IMR-90 (cell line): ENCODE measurements around the gene MOCOS. TPM values are rescaled to one million over a fixed set of nuclear protein-coding genes. Genes with fewer than 3 reads are reported as not detected.
"Not testable (repeated sequence)": the region's sequence is repeated elsewhere in the genome, so short reads cannot be mapped to it uniquely, and the experiment has no call there.

Experiments used
- ATAC-seq: fragments of 200-7000 bp; cut with Tn5 transposase; 2 replicates; pipeline ENCODE4 v1.9.1; 2020; ENCODE audit warnings: low read depth, mild to moderate bottlenecking, moderate library complexity
- BruUV-seq: library from RNA; stranded (reverse); fragments of 400-500 nt; replicated peaks from 2 replicates; lab custom pipeline; 2021; lab: Mats Ljungman, UMichigan
- CTCF ChIA-PET: fragments of 300-600 bp; formaldehyde crosslinking; extraction: SDS; loops from one replicate; lab custom pipeline; 2021; ENCODE audit warnings: antibody characterized with exemption; lab: Yijun Ruan, JAX
- POLR2A ChIA-PET: fragments of 300-600 bp; sonication (Branson Sonifier 250); formaldehyde crosslinking; loops from one replicate; lab custom pipeline; 2022; ENCODE audit warnings: antibody characterized with exemption; ENCODE audit not compliant: unreplicated experiment; lab: Charles Lee
- DNase-seq: peaks from one replicate; pipeline ENCODE4 v3.0.0; 2013
- H2AFZ ChIP-seq: replicated peaks from 2 replicates; pipeline ENCODE3; 2013; ENCODE audit warnings: low read length, mild to moderate bottlenecking; ENCODE audit not compliant: poor library complexity
- H2AK5ac ChIP-seq: 2 replicates; pipeline ENCODE4 v1.6.1; 2013; ENCODE audit warnings: low read depth, low read length, inconsistent platforms
- H2AK9ac ChIP-seq: replicated peaks from 2 replicates; pipeline ENCODE3; 2013; ENCODE audit warnings: mild to moderate bottlenecking, low read depth, low read length, moderate library complexity; ENCODE audit not compliant: poor library complexity
- H2BK120ac ChIP-seq: 2 replicates; pipeline ENCODE4 v1.6.1; 2013; ENCODE audit warnings: low read depth, low read length, inconsistent platforms
- H2BK15ac ChIP-seq: 3 replicates; pipeline ENCODE4 v1.6.1; 2013; ENCODE audit warnings: low read depth, low read length, inconsistent platforms
- H2BK20ac ChIP-seq: 2 replicates; pipeline ENCODE4 v1.6.1; 2013; ENCODE audit warnings: low read depth, mild to moderate bottlenecking, inconsistent platforms, low read length, moderate library complexity
- H2BK5ac ChIP-seq: 2 replicates; pipeline ENCODE4 v1.6.1; 2013; ENCODE audit warnings: mild to moderate bottlenecking, low read depth, low read length, inconsistent platforms; ENCODE audit not compliant: poor library complexity, severe bottlenecking
- H3K14ac ChIP-seq: replicated peaks from 2 replicates; pipeline ENCODE4 v1.6.1; 2013; ENCODE audit warnings: low read depth, low read length, inconsistent platforms
- H3K18ac ChIP-seq: 2 replicates; pipeline ENCODE4 v1.6.1; 2013; ENCODE audit warnings: low read depth, low read length, control low read depth
- H3K23ac ChIP-seq: 2 replicates; pipeline ENCODE4 v1.6.1; 2013; ENCODE audit warnings: low read depth, low read length, inconsistent platforms
- H3K27ac ChIP-seq: 2 replicates; pipeline ENCODE4 v1.5.1; 2013; ENCODE audit warnings: mild to moderate bottlenecking, control low read depth, low read length; ENCODE audit not compliant: insufficient read depth
- H3K27me3 ChIP-seq: 2 replicates; pipeline ENCODE4 v1.6.1; 2013; ENCODE audit warnings: low read length; ENCODE audit not compliant: control insufficient read depth, insufficient read depth
- H3K36me3 ChIP-seq: 2 replicates; pipeline ENCODE4 v1.6.1; 2013; ENCODE audit warnings: low read length, mixed read lengths; ENCODE audit not compliant: control insufficient read depth, insufficient read depth
- H3K4ac ChIP-seq: 2 replicates; pipeline ENCODE4 v1.6.1; 2013; ENCODE audit warnings: low read depth, low read length, inconsistent platforms
- H3K4me1 ChIP-seq: 2 replicates; pipeline ENCODE4 v1.6.1; 2013; ENCODE audit warnings: low read length, mixed read lengths; ENCODE audit not compliant: control insufficient read depth, insufficient read depth
- H3K4me2 ChIP-seq: 2 replicates; pipeline ENCODE4 v1.6.1; 2013; ENCODE audit warnings: low read depth, mild to moderate bottlenecking, control low read depth, low read length, moderate library complexity
- H3K4me3 ChIP-seq: 2 replicates; pipeline ENCODE4 v1.5.1; 2013; ENCODE audit warnings: low read depth, mild to moderate bottlenecking, control low read depth, low read length, moderate library complexity; ENCODE audit not compliant: insufficient read depth
- H3K56ac ChIP-seq: 2 replicates; pipeline ENCODE4 v1.6.1; 2013; ENCODE audit warnings: low read length, inconsistent platforms; ENCODE audit not compliant: insufficient read depth; ENCODE audit errors: extremely low read depth
- H3K79me1 ChIP-seq, 2 experiments: 2 replicates each; pipeline ENCODE4 v1.6.1; 2013; ENCODE audit warnings: low read length in 2 of 2, inconsistent platforms in 1 of 2, low read depth in 1 of 2
- H3K9ac ChIP-seq: 2 replicates; pipeline ENCODE4 v1.6.1; 2013; ENCODE audit warnings: low read depth, low read length, control low read depth
- H3K9me1 ChIP-seq: 2 replicates; pipeline ENCODE4 v1.6.1; 2013; ENCODE audit warnings: low read length, inconsistent platforms; ENCODE audit not compliant: insufficient read depth
- H3K9me3 ChIP-seq: 2 replicates; pipeline ENCODE4 v1.6.1; 2013; ENCODE audit warnings: low read length; ENCODE audit not compliant: control insufficient read depth, insufficient read depth
- H4K20me1 ChIP-seq: 2 replicates; pipeline ENCODE4 v1.6.1; 2013; ENCODE audit warnings: low read length, inconsistent platforms; ENCODE audit not compliant: insufficient read depth
- H4K5ac ChIP-seq: 2 replicates; pipeline ENCODE4 v1.6.1; 2013; ENCODE audit warnings: mild to moderate bottlenecking, low read depth, low read length, control low read depth
- H4K8ac ChIP-seq, 2 experiments: 2 replicates each; pipeline ENCODE4 v1.6.1; 2013; ENCODE audit warnings: low read depth in 2 of 2, low read length in 2 of 2, control low read depth in 1 of 2, inconsistent platforms in 1 of 2
- H4K91ac ChIP-seq: 2 replicates; pipeline ENCODE4 v1.6.1; 2013; ENCODE audit warnings: low read depth, low read length, inconsistent platforms; ENCODE audit not compliant: insufficient read depth
- WGBS, 2 experiments: methylation state at CpG; one replicate each; pipeline versions ENCODE4 v1.1.5 to v1.1.7; 2013; ENCODE audit warnings: missing lambda C conversion rate in 2 of 2; ENCODE audit not compliant: insufficient read length in 1 of 2; ENCODE audit errors: extremely low coverage in 2 of 2; 5-methylcytosine and 5-hydroxymethylcytosine counted together
- dilution Hi-C: fragments of 300-500 bp; cut with HindIII; formaldehyde crosslinking; loops from one replicate; pipeline ENCODE4 v1.14.3; 2018; ENCODE audit warnings: low sequenced_read_pairs; ENCODE audit not compliant: unreplicated experiment
- in situ Hi-C: fragments of 300-500 bp; cut with MboI; formaldehyde crosslinking; loops from 3 replicates; pipeline ENCODE4 v1.14.3; 2019; ENCODE audit warnings: low sequenced_read_pairs, inconsistent platforms, mixed read lengths
- intact Hi-C: fragments of 100-400 bp; cut with micrococcal nuclease; formaldehyde crosslinking; loops from 2 replicates; pipeline ENCODE4 v1.10.0; 2022
- polyA plus RNA-seq, 3 experiments: library from polyadenylated mRNA; depleted of rRNA; stranded (reverse); fragments of >200 nt; gene quantifications; 2 replicates each; pipeline ENCODE4 v1.2.3, GENCODE V29; 2012; ENCODE audit warnings: low replicate concordance in 1 of 3
- total RNA-seq: library from RNA; depleted of rRNA; stranded (reverse); fragments of >200 nt; gene quantifications from 2 replicates; pipeline ENCODE4 v1.2.3, GENCODE V29; 2012

Gene MOCOS
- total and polyA plus RNA-seq, 2 of the 4 experiments (the other 2 are of a cell fraction), result 1.1 to 2.2 TPM

- BruUV-seq, H4K20me1 ChIP-seq, POLR2A ChIA-PET, H3K79me1 ChIP-seq, CTCF ChIA-PET, H3K27ac ChIP-seq, H4K5ac ChIP-seq, H2BK5ac ChIP-seq, H2BK120ac ChIP-seq, H2BK15ac ChIP-seq, H3K9me3 ChIP-seq, ATAC-seq, H3K18ac ChIP-seq, H3K27me3 ChIP-seq, H4K8ac ChIP-seq, H2AK5ac ChIP-seq, H3K4ac ChIP-seq, H3K4me1 ChIP-seq, dilution Hi-C loops, H2AFZ ChIP-seq, H3K14ac ChIP-seq, H3K9ac ChIP-seq, intact Hi-C loops, DNase-seq, H3K36me3 ChIP-seq, in situ Hi-C loops, H3K23ac ChIP-seq, H2BK20ac ChIP-seq, H3K4me3 ChIP-seq, H3K4me2 ChIP-seq, H4K91ac ChIP-seq, H2AK9ac ChIP-seq, H3K56ac ChIP-seq: not testable (repeated sequence)
- peaks cover 12% of the 10 kb centered on the region; the same call in 1 of the 2 replicates for H3K9me1 ChIP-seq
- WGBS, 2 experiments, result no CpG with 5 or more reads among the region's 2 CpGs
Observed at GRCh38 chr18:36207969-36208368, 20.7 kb downstream of the MOCOS start.
